NCI-H69 (cell line): ENCODE results near the gene PTPN2.

Experiments
- DNase-seq: peaks from one replicate; lab custom pipeline; 2025; lab: John Stamatoyannopoulos, UW

Gene PTPN2

DNA sequence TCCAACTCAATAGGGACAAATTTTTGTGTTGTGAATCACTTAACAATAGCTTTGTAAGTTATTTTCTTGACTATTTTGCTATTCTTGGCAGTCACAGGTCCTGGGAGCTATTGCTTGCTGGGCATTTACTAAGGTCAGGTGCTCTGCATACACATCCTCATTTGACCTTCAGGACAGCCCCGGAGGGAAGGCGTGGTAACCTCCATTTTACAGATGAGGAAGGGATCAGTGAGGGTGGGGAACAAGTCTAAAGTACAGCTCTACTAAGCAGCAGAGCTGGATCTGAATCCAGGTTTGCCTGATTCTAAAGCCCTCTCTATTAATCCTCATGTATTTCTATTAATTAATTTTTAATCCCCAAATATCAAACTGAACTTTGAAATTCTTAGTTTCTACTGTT is 58.8 kb downstream of the PTPN2 start:
- DNase-seq = no peak

DNA sequence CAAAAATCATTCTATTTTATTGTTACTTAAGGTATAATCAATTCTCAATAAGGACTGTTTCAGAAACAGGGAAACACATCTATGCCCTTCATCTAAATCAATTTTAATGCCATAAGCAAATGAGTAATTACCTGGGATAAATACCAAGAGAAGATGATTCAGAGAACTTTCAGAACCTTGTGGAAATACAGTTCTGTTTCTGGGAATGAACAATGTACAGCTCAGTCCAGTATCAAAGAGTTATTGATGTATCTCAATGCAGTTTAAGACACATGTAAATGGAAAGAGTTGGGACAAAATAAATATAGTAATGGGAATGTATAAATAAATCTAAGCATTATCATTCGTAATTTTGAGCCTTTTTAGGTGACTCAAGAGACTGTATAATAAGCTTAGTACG is 60.1 kb downstream of the PTPN2 start:
- no peak for DNase-seq

GRCh38 chr18:12821408-12821807 is 62.6 kb downstream of the PTPN2 start:
- DNase-seq = no peak

DNA sequence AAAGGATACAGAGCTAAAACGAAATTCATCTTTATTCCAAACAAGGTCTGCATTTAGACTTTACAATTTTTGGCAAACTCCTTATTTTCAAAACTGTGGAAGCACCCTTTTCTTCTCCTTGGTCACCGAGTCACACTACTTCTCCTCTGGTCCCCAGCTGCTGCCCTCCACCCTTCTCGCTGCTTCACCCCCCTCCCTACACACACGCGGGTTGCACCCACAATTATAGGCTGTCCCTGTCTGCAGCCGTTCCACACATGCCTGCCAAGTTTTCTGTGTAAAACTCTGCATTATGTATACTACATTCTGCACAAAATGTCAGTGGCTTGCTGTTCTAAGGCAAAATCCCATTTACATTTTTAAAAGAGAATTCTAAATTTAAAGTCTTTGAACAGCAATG is 63.5 kb downstream of the PTPN2 start:
- no peak for DNase-seq

DNA sequence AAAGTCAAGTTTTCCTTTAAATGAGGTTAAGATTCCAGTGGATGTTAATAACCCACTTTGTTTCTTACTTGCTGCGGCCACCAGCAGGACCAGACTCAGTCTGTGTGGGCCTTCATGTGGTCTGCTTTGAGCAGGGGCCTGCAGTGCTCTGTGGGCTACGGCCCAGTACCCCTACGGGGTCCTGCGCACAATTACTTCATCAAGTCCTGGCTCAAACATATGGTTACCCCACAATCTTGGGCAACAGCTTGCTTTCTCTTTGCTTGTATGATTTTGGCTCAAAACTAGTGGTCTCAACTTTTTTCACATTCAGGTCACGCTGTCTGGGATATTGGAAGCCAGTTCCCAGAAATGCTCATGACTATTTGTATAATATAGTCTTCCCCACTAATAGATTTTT is 64.2 kb downstream of the PTPN2 start:
- DNase-seq = no peak

DNA sequence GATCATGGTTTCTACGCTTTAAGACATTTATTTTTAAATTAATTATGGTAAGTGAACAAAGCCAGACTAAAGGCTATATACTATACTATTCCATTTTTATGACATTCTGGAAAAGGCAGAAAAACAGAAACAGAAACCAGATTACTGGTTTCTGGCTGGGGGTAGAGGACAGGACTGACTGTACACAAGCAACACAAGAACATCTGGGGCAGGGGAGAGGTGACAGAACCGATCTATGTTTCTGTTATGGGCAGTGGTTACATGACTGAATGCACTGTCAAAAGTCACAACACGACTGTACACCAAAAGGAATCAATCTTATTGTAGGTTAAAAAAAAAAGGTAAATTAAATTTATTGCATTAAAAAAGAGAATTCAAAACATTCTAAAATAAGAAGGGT is 64.7 kb downstream of the PTPN2 start:
- no peak for DNase-seq

- no peak for DNase-seq
These were observed 65.8 kb downstream of the PTPN2 start for GRCh38 chr18:12818243-12818642.

GRCh38 chr18:12816451-12816850 is 67.6 kb downstream of the PTPN2 start:
- no peak for DNase-seq

DNA sequence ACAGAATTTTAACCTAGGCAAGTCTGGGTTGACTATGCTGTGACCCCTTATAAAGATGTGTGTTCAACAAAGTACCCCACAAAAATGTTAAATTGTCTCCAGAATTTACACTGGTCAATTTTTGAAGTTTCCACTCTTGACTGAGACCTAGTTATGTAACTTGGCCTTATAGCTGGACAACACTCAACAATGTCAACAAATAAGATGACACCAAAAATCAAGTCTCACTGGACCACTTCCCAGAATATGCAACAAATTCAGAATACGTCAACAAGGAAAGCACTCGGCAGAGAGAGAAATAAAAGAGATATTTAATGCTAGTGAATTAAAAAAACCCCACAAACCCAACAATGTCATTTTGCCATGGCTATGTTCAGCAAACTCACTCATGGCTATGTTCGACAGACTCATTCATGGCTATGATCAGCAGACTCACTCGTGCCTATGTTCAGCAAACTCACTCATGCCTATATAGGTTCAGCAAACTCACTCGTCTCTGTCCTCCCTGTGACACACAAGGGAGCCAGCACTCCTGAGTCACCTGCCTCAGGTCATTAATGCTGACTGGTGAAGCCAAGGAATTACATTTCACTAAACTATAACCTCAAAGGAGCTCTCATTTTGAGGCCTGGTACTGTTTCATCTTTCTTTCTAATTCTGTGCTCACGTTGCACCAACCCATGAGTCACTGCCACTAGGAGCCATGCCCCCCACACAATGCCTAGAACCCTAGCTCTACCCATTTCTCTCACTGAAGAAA is 72.7 kb downstream of the PTPN2 start:
- DNase-seq = no peak

DNA sequence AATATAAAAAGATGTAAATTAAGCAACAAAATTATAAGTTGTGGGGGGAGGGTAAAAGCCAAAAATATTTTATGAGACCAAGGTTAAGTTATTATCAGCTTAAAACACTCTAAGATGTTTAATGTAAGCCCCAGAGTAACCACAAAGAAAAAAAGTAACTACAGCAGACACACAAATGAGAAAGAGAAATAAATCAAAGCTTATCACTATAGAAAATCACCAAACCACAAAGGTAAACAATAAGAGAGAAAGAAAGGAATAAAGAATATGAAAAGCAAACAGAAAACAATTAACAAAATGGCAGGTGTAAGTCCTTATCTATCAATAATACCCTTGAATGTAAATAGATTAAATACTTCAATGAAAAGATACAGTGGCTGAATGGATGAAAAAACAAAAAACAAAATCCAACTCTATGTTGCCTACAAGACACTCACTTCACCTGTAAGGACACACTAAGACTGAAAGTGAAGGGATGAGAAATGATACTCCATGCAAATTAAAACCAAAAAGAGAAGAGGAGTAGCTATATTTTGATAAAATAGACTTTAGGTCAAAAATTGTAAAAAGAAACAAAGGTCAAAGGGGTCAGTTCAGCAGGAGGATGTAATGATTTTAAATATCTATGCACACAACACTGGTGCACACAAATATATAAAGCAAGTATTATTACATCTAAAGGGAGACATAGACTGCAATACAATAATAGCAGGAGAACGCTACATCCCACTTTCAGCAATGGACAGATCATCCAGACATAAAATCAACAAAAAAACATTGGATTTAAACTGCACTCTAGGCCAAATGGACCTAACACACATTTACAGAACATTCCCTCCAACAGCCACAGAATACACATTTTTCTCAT is 80.7 kb downstream of the PTPN2 start:
- DNase-seq = peak; percentile 35

GRCh38 chr18:12802538-12802937 is 81.5 kb downstream of the PTPN2 start:
- no peak for DNase-seq

DNA sequence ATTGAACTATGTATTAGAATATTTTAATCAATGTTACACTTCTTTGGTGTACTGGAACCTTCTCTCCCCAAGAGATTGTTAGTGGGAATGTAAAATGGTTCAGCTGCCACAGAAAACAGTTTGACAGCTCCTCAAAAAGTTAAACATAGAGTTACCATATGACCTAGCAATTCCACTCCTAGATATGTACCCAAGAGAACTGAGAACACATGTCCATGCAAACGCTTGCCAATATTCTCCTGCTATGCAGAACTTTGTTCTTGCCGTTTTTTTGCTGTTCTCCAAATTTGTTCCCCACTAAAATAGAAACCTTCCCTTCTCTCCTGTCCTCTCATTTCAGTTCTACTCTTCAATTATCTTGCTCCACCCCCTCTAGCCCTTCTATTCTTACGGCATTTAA is 87.6 kb downstream of the PTPN2 start:
- DNase-seq = no peak

GRCh38 chr18:12791610-12792009 is 92.4 kb downstream of the PTPN2 start:
- DNase-seq = no peak

- no peak for DNase-seq
These were observed 97.4 kb downstream of the PTPN2 start for GRCh38 chr18:12786669-12787068.

DNA sequence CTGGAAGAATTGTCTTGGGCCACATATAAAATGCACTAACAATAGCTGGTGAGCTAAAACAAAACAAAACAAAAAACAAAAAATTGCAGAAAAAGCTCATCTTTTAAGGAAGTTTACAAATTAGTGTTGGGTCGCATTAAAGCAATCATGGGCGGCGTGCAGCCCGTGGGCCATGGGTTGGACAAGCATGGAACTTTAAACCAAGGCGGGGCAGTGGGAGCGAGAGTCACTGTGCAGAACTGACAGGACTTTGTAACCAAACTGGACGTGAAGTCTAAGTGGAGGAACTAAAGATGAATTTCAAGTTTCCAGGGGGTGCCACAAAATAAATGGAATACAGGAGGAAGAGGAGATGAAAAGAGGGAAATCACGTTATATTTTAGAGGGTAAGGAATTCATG is 100.5 kb downstream of the PTPN2 start:
- no peak for DNase-seq

- no peak for DNase-seq
These were observed 101.5 kb downstream of the PTPN2 start for GRCh38 chr18:12782521-12782920.

- DNase-seq = no peak
These were observed 104.6 kb downstream of the PTPN2 start for GRCh38 chr18:12779456-12779855.

DNA sequence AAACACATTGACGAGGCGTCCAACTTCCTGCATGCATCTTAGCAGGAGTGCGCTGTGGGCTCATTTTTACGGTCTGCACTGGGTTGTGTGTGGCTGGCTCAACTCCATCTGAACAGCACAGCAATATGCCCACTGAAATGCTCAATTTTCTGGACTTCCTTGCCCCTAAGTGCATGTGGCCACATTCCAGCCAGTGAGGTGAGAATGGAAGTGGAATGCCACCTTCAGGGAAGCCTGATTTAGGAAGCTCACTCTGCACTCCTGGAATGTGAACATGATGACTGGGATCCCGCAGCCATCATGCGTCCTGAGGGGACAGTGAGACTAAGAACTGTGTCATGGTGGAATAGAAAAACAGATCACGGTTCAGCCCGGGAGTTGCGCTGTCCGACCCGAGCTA is 105.0 kb downstream of the PTPN2 start:
- peak; percentile 13 for DNase-seq

DNA sequence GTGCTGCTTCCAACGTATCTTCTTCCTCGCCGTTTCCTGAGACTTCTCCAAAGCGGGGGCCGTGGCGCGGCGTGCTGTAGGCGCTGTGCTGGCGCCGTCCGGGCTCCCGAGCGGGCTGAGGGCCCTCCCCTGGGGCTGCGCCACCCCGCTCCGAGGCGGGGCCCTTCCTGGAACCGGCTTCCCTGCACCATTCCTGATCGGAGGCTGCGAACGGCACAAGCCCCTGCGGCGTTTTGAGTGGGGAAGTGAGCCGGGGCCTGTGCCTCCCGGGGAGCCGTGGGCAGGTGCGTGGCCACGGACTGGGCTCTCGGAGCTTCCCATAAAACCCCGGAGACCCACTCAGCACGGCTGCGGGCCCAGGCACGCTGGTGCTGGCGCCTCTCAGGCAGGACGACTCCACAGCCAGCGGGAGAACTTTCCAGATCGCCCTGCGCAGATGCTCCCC is 106.5 kb downstream of the PTPN2 start:
- peak; percentile 76 for DNase-seq

DNA sequence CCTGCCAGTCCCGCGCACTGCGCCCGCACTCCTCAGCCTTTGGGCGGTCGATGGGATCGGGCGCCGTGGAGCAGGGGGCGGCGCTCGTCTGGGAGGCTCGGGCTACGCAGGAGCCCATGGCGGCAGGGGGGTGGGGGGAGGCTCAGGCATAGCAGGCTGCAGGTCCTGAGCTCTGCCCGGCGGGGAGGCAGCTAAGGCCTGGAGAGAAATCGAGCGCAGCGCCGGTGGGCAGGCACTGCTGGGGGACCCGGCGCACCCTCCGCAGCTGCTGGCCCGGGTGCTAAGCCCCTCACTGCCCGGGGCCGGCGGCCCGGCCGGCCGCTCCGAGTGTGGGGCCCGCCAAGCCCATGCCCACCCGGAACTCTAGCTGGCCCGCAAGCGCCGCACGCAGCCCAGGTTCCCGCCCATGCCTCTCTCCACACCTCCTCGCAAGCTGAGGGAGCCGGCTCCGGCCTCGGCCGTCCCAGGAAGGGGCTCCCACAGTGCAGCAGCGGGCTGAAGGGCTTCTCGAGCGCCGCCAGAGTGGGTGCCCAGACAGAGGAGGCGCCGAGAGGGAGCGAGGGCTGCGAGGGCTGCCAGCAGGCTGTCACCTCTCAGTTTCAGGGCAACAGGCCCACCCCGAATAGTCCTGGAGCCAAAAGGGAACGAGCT is 107.1 kb downstream of the PTPN2 start:
- peak; percentile 76 for DNase-seq

- peak; percentile 66 for DNase-seq
These were observed 107.6 kb downstream of the PTPN2 start for GRCh38 chr18:12776415-12776814.

GRCh38 chr18:12774982-12775381 is 109.1 kb downstream of the PTPN2 start:
- DNase-seq = no peak

DNA sequence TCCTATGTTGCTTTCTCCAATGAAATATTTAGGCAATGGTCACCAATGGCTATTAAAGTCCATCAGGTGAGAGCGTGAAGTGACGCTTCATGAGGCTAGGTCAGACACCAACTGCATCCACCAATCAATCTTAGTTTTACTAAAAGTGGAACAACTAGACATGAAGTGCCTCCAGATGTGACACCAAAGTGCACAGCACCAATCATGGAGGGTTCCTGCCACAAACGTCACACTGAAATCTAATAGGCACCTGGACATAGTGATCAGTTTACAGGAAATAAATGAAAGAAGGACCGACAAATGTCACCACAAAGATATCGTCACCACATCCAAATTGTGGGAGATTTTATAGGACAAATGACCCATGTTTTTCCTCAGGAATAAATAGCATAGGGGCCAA is 110.7 kb downstream of the PTPN2 start:
- no peak for DNase-seq
